GM19240 (cell line): ENCODE measurements around the gene NBPF6.
"Not testable (repeated sequence)": the region's sequence is repeated elsewhere in the genome, so short reads cannot be mapped to it uniquely, and the experiment has no call there.

Source experiments
- DNase-seq: peaks from one replicate; pipeline ENCODE4 v3.0.0; 2011; ENCODE audit warnings: low spot score; ENCODE audit not compliant: insufficient read length

NBPF6 gene

GRCh38 chr1:108496856-108497255 is 46.7 kb downstream of the NBPF6 start:
- not testable (repeated sequence) for DNase-seq

GRCh38 chr1:108502138-108502537 is 52.0 kb downstream of the NBPF6 start:
- no peak for DNase-seq

DNA sequence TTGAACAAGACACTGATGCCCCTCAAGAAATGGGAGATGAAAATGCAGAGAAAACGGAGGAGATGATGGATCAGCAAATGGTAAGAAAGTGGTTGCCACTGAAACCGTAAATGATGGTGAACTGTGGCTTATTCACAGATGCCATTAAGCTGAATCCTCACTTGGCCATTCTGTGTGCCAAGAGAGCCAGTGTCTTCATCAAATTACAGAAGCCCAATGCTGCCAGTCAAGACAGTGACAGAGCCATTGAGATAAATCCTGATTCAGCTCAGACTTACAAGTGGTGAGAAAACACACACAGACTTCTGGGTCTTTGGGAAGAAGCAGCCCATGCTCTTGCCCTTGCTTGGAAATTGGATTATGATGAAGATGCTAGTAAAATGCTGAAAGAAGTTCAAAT is 52.5 kb downstream of the NBPF6 start:
- no peak for DNase-seq

- no peak for DNase-seq
Measured at GRCh38 chr1:108503062-108503733, 53.1 kb downstream of the NBPF6 start.

DNA sequence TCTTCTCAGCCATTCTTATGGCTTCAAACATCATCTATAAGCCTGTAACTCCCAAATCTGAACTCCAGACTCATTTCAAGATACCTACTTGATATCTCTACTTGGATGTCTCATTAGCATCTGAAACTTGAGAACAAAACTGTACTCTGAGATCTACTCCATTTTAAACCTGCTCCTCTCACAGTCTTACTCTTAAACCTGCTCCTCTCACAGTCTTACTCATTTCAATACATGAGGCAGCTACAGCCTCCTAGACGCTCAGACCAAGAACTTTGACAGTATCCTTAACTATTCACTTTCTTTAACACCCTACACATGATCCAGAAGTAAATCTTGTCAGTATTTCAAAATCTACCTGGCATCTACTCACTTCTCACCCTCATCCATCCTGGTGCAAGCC is 54.3 kb downstream of the NBPF6 start:
- no peak for DNase-seq

DNA sequence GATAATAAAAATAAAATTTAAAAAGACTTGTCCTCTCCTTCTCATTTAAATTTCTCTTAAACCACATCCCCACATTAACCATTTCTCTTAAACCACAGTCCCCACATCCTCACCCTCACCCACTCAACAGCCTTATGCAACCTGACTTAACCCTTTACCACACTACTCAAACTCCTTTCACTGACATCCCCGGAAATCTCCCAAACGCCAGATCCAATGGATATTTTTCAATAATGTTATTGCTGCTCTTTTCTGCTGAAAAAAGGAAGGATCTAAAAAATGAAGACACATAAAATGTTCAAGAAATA is 55.6 kb downstream of the NBPF6 start:
- DNase-seq, result no peak

DNA sequence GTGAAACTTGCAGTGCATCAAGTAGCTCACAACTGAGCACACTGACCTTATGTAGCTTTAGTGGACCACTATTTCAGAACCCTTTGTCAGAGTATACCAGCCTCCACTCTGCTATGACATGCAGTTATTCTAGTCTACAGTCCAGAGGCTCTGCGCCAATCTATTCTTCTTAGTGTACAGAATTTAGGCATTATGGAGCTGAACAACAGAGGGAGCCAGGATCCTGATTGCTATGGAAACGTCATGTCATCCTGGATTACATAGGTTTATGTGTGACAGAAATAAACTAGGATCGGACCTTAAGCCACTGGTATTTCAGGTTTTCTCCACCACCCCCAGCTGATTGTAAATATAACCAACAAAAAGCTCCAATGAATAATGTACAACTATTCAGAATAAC is 61.6 kb downstream of the NBPF6 start:
- DNase-seq, result no peak

DNA sequence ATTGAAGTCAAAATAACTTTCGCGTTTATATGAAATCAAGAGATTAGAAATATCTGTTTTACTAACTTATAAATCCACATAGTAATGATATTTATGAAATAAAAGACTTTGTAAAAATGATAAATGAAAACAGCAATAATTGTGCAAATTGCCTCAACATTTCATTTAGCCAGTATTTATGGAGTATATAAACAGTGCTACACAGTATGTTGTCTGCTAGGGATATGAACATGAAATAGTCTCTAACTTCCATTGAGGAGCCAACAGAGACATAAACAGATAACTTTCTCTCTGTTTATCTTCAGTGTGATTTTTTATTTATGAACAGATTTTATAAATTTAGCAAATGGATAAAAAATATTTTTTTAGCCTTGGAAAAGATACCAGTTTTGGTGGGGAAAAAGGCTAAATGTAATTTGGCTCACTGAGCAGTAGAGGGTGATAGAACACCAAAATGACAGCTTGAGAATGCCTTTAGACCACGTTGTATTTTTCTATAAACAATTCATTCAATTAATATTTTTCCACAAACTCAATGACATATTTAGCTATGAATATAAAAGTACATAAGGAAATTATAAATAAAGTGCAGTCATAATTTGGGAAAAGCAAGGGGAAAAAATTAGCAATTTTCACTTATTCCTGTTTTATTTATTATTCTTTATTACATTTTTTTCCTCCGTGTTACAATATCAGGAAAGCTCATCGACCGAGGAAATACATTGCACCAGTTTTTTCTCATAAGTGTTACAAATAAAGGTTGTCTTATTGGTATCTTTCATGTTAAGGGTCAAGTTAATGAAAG is 62.3 kb downstream of the NBPF6 start:
- DNase-seq, result no peak

GRCh38 chr1:108513044-108513415 is 62.9 kb downstream of the NBPF6 start:
- no peak for DNase-seq

GRCh38 chr1:108513914-108514313 is 63.8 kb downstream of the NBPF6 start:
- not testable (repeated sequence) for DNase-seq

DNA sequence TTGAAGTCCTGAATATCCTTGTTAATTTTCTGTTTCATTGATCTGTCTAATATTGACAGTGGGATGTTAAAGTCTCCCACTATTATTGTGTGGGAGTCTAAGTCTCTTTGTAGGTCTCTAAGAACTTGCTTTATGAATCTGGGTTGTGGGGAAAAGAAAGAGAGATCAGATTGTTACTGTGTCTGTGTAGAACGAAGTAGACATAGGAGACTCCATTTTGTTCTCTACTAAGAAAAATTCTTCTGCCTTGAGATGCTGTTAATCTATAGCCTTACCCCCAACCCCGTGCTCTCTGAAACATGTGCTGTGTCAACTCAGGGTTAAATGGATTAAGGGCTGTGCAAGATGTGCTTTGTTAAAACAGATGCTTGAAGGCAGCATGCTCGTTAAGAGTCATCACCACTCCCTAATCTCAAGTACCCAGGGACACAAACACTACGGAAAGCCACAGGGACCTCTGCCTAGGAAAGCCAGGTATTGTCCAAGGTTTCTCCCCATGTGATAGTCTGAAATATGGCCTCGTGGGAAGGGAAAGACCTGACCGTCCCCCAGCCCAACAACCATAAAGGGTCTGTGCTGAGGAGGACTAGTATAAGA is 67.3 kb downstream of the NBPF6 start:
- not testable (repeated sequence) for DNase-seq
